ENCODE measurements around the gene DSE. TPM values are rescaled to one million over a fixed set of nuclear protein-coding genes. Genes with fewer than 3 reads are reported as not detected.
"Not testable (repeated sequence)": the region's sequence is repeated elsewhere in the genome, so short reads cannot be mapped to it uniquely, and the experiment has no call there.

DSE gene
- total RNA-seq, 1 donor from 2014 or later: 80.5 TPM

DNA sequence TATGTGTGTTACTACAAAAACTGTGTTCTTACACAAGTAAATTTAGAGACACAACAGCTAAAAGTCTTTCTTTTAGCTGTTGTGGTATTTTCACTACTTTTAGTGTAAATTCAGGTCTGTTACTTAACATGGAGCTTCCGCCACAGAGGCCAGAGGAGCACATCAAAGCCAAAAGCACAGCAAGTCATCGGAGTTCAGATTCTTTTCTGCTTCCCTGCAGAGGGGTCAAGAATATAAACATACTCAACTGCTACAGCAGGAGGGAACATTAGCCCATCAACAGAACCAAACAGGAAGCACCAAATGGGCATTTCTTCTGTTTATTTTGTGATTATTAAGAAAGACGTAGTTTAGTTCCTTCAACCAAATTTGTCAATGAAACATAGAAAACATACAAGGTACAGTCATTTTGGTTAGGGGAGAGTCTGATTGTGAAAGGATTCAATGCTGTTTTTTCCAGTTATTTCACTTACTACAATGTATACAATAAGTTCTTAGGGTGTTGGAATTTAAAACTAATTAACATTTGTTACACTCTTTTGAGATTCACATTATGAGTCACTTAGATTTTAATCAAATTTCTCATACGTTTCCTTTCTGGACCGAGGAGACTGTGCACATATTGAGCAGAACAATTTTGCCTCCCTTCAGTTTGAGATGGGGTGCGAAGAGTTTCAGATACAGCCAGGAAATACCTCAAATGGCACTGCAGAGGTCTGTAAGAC lies 42.8 kb upstream of the DSE start:
- DNase-seq (ENCODE audit: extremely low spot score, unreplicated experiment): no peak
- TF ChIP-seq, protein P1, sequence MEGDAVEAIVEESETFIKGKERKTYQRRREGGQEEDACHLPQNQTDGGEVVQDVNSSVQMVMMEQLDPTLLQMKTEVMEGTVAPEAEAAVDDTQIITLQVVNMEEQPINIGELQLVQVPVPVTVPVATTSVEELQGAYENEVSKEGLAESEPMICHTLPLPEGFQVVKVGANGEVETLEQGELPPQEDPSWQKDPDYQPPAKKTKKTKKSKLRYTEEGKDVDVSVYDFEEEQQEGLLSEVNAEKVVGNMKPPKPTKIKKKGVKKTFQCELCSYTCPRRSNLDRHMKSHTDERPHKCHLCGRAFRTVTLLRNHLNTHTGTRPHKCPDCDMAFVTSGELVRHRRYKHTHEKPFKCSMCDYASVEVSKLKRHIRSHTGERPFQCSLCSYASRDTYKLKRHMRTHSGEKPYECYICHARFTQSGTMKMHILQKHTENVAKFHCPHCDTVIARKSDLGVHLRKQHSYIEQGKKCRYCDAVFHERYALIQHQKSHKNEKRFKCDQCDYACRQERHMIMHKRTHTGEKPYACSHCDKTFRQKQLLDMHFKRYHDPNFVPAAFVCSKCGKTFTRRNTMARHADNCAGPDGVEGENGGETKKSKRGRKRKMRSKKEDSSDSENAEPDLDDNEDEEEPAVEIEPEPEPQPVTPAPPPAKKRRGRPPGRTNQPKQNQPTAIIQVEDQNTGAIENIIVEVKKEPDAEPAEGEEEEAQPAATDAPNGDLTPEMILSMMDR (conservative IDR thresholded peaks at IDR 0.05): no peak
- Mint-ChIP-seq H3K4me1 (ENCODE audit: unreplicated experiment) (peaks cover 27% of the 10 kb centered on the region), H3K4me3 (peak overlapping the region; percentile 37), H3K9me3 (no peaks in the 10 kb centered on the region), H3K27me3 (no peaks in the 10 kb centered on the region), H3K27ac (peak overlapping the region; percentile 9), H3K36me3 (no peaks in the 10 kb centered on the region)

DNA sequence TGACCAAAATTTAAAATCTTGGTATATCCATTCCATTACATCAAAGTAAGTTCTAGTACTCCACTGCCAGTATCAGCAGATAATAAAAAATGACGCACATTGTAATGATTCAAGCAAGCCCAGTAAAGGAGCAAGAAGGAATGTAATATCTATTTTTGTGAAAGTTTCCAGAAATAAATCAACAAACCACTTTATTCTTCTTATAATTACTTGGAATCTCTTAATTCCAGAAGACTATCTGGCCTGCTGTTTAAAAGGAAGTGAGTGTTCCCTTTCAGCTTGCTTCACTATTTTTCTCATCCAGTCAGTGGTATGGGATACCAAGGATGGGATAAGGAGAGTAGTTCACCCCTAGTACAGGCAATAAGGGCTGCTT lies 42.2 kb upstream of the DSE start:
- Mint-ChIP-seq H3K27me3 (no peaks in the 10 kb centered on the region), H3K4me3 (peak overlapping the region; percentile 0), H3K36me3 (no peaks in the 10 kb centered on the region), H3K9me3 (no peaks in the 10 kb centered on the region), H3K4me1 (ENCODE audit: unreplicated experiment) (peaks cover 27% of the 10 kb centered on the region), H3K27ac (no peak overlapping the region)
- TF ChIP-seq, protein P1 (conservative IDR thresholded peaks at IDR 0.05): no peak
- DNase-seq (ENCODE audit: extremely low spot score, unreplicated experiment): no peak

DNA sequence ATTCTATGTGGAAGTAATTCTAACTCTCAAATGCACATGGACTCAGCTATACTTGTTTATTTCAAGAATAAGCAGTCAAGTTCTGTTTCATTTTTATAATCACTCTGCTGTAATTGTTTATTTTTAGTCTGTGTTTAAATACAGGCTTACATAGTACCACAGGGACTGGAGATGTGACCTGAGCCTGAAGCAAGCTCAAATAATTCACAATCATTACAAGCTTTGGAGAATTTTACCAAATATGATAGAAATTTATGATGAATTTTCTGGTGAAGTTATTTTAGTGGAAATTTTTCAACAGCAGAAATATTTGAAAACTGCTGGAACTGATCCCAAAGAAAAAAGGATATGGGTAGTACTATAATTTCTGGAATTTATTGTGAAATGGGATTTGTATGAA lies 41.6 kb upstream of the DSE start:
- Mint-ChIP-seq H3K4me1 (ENCODE audit: unreplicated experiment) (peaks cover 27% of the 10 kb centered on the region), H3K9me3 (no peaks in the 10 kb centered on the region), H3K4me3 (no peak overlapping the region), H3K27me3 (no peaks in the 10 kb centered on the region), H3K36me3 (no peaks in the 10 kb centered on the region), H3K27ac (no peak overlapping the region)
- TF ChIP-seq, protein P1 (conservative IDR thresholded peaks at IDR 0.05): no peak
- DNase-seq (ENCODE audit: extremely low spot score, unreplicated experiment): no peak

DNA sequence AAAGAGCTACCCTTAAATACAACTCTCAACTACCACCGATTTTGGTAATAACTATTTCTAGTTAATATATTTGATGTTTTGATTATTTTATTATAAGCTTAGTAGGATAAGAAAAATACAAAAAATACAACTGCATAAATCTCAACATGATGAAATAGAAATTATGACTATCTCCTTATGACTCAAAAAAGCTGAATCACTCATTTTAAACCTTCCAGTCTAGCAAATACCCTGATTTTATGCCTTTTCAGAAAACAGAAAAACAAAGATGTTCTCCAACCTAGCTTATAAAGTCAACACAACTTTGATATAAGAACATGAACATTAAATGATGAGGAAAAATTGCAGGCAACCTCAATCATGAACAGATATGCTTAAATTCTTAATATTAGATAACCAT lies 40.2 kb upstream of the DSE start:
- Mint-ChIP-seq H3K4me3 (no peak overlapping the region), H3K4me1 (ENCODE audit: unreplicated experiment) (peaks cover 25% of the 10 kb centered on the region), H3K9me3 (no peaks in the 10 kb centered on the region), H3K27ac (no peak overlapping the region), H3K27me3 (no peaks in the 10 kb centered on the region), H3K36me3 (no peaks in the 10 kb centered on the region)
- DNase-seq (ENCODE audit: extremely low spot score, unreplicated experiment): no peak
- TF ChIP-seq, protein P1 (conservative IDR thresholded peaks at IDR 0.05): no peak

DNA sequence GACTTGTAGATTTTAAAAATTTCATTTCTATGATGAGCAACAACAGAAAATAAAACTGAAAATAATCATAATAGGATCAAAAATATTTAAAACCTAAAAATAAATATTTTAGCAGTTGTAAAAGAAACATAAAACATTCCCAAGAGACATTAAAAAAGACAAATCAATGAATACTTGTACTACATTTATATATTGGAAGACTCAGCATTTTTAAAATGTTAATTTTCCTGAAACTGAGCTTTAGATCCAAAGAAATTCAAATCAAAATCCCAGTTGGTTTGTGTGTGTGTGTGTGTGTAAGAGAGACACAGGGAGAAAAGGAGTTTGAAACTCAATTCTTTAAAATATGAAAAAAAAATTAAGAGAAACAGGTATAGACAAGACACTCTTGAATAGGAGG lies 38.7 kb upstream of the DSE start:
- no peak overlapping the region for H3K4me3 Mint-ChIP-seq
- no peaks in the 10 kb centered on the region for H3K27me3 Mint-ChIP-seq
- TF ChIP-seq, protein P1 (conservative IDR thresholded peaks at IDR 0.05): no peak
- no peak overlapping the region for H3K27ac Mint-ChIP-seq
- no peak for DNase-seq (ENCODE audit: extremely low spot score, unreplicated experiment)
- no peaks in the 10 kb centered on the region for H3K36me3 Mint-ChIP-seq
- peaks cover 14% of the 10 kb centered on the region for H3K4me1 Mint-ChIP-seq (ENCODE audit: unreplicated experiment)
- no peaks in the 10 kb centered on the region for H3K9me3 Mint-ChIP-seq

DNA sequence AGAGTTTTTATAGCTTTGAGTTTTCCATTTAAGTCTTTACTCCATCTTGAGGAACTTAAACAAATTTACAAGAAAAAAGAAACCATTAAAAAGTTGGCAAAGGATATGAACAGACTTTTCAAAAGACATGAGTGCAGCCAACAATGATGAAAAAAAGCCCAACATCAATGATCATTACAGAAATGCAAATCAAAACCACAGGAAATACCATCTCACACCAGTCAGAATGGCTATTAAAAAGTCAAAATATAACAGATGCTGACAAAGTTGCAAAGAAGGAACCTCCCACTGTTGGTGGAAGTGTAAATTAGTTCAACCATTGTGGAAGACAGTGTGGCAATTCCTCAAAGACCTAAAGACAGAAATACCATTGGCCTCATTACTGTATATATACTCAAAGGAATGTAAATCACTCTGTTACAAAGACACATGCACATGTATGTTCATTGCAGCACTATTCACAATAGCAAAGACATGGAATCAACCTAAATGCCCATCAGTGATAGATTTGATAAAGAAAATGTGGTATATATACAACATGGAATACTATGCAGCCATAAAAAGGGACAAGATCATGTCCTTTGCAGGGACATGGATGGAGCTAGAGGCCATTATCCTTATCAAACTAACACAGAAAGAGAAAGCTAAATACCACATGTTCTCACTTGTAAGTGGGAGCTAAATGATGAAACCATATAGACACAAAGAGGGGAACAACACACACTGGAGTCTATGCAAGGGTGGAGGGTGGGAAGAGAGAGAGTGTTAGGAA lies 35.9 kb upstream of the DSE start:
- not testable (repeated sequence) for H3K9me3 Mint-ChIP-seq; DNase-seq (ENCODE audit: extremely low spot score, unreplicated experiment); H3K27ac Mint-ChIP-seq

More for the DNA sequence above, 35.9 kb upstream of the DSE start:
- not testable (repeated sequence) for H3K4me1 Mint-ChIP-seq (ENCODE audit: unreplicated experiment); H3K27me3 Mint-ChIP-seq; H3K36me3 Mint-ChIP-seq; H3K4me3 Mint-ChIP-seq

All from type B pancreatic cell (in vitro differentiated cells).